HG03175 (cell line): ENCODE data around the gene AGMAT.

Experiments used
- ATAC-seq: cut with Tn5 transposase; IDR thresholded peaks from one replicate; pipeline ENCODE4 v1.9.1; 2021; ENCODE audit warnings: mild to moderate bottlenecking, moderate library complexity; ENCODE audit not compliant: unreplicated experiment

The AGMAT gene, protein sequence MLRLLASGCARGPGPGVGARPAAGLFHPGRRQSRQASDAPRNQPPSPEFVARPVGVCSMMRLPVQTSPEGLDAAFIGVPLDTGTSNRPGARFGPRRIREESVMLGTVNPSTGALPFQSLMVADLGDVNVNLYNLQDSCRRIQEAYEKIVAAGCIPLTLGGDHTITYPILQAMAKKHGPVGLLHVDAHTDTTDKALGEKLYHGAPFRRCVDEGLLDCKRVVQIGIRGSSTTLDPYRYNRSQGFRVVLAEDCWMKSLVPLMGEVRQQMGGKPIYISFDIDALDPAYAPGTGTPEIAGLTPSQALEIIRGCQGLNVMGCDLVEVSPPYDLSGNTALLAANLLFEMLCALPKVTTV

DNA sequence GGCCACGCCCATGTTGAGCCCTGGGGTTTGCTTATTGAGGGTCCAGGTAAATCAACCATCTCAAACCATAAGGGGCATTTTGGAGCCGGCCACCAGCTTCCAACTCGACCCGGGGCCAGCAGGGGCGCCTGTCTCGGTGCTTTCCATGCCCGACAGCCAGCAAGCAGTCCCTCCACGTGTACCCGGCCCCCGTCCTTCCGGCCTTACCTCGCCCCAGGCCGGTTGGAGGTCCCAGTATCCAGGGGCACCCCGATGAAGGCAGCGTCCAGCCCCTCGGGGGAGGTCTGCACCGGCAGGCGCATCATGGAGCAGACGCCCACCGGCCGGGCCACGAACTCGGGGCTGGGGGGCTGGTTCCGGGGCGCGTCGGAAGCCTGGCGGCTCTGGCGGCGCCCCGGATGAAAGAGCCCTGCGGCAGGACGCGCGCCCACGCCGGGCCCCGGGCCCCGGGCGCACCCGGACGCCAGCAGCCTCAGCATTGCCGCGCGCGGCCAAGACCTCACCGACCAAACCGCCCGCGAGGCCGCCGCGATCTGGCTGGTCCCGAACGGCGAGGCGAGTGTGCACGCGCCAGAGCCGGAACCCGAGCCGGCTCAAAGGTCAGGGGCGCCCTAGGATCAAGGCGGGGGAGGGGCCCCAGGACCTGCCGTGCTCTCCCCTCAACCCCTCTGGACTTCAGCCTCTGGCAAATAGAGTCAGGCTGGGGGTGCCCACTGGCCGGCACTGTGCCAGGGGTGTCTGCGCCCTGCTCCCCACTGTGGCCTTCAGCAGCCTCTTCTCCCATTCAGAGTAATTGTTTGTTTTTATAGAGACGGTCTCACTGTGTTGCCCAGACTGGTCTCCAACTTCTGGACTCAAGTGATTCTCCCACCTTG lies at the start of gene AGMAT:
Gene AGMAT, minus strand, starts transcription at position 563 of the 875 bp plus-strand sequence. Its CDS starts 84 bp downstream, at position 479.
- ATAC-seq, result peak; percentile 63

DNA sequence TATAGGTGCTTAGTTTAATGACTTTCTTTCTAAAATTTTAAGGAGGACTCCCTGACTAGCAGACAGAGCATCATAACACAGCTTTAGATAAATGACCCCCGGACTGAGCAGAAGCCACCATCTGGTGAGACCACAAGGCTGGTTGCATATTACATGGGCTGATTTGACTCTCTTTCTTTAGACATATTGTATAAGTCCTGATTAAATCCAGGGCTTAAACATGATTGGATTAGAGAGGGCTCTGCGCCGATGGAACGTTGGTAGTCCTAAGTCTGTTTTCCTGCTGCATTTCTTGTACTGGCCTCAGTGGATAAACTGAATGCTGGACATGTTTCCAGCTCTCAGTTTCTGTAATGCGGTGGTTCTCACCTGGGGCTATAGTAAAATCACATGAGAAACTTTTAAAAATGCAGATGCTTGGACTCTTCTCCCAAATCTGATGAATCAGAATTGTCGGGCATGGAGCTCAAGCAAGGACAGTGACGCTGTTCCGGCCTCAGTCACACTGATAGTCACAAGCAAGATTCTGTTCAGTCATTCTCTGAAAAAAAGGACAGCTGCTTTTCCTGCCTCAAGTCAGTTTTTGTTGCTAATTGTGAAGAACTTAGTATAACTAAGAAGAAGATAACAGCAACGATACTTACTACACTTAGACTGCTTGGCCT lies 49.0 kb upstream of the AGMAT start:
- no peak for ATAC-seq

DNA sequence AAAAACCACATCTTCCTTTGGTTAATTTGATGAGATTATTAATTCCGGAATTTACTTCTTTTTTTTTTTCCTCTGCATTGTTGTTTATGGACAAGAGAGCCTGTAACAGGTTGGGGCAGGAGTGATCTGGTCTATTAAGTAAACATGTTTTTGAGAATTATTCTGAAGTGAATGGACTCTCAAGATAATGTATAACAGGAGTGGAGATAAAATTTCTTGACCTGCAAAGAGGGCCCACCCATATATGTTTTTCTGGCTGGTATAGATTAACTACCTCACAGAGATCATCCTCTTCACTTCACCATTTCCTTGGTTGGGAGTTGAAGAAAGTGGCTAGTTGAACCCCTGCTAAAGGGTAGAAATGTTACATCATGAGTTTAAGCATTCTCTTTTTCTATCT lies 43.2 kb upstream of the AGMAT start:
- peak; percentile 16 for ATAC-seq

DNA sequence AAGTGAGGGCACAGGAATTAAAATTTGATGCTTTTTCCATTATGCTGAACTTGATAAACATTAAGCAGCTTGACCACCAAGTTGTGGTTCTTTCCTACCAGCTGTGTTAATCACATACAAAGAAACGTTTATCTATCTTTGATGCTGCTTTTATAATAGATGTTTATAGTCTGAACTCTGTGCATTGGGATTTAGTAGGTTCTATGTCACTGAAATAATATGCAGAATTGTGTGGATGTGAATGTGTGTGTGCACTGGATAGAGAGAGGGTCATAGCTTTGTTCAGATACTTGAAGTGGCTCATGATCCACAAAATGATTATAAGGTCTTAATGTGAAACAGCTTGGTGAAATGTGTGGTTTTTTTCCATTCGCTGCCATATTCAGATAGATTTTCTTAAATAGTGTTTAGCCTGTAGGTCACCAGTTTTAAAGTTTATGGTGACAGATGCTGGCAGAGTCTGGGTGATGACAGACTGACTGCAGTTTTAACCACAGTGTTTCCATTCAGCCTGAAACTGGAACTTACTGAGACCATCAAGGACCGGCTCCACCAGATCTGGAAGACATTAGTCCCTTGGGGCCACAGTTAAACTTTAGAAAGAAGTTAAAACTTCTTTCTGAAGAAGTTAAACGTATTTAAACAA lies 42.6 kb upstream of the AGMAT start:
- peak; percentile 92 for ATAC-seq

DNA sequence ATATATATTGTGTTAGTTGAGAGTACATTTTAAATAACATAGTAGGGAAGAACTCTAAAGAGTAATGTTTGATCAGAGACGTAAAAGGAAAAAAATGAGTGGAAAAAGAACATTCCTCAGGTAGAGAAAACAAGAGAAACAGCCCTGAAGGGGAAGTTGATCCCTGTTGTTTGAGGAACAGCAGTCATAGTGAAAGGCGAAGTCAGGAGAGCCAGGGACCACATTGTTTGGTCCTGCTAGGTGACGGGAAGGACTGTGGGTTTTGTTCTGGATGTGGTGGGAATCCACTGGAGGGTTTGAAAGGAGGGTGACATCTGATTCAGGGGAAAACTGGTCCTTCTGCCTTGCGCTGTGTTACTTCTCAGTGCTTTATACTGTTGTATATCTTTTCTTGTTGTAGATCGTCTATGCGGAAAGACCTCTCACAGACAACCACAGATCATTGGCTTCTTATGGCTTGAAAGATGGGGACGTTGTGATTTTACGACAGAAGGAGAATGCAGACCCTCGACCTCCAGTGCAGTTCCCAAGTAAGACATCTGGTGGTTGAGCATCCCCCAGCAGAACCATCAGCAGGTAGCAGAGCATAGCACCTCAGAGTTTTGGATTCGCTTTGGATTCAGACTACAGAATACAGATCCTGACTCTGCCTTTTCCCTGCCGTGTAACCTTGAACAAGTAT lies 41.6 kb upstream of the AGMAT start:
- ATAC-seq, result no peak

DNA sequence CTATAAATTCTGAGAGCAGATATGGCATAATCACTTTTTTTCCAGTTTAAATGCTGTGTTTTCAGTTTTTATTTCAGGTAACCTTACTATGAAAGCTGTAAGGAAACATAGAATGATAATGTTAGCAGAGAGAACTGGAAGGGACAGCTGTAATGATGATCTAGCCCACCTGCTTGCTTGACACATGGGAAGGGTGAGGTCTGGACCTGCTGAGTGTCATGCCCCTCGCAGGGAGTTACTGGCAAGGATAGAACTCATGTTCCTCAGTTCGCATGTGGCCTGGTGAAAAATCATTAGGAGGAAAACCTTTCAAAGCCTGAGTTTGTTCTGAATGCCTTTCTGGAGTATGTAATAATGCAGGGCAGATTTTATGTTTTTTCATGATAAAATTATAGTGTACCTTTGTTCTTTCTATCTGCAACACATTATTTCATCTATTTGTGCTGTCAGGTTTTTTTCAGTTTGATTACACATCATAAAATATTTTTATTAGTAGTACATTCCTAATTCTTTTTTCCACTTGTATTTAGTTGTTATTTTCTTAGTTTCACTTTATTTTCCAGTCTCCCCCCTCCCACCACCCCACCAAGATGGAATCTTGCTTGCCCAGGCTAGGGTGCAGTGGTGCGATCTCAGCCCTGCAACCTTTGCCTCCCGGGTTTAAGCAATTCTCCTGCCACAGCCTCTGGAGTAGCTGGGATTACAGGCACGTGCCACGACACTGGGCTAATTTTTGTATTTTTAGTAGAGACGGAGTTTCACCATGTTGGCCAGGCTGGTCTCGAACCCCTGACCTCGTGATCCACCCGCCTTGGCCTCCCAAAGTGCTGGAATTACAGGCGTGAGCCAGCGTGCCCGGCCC lies 40.4 kb upstream of the AGMAT start:
- ATAC-seq, result no peak

DNA sequence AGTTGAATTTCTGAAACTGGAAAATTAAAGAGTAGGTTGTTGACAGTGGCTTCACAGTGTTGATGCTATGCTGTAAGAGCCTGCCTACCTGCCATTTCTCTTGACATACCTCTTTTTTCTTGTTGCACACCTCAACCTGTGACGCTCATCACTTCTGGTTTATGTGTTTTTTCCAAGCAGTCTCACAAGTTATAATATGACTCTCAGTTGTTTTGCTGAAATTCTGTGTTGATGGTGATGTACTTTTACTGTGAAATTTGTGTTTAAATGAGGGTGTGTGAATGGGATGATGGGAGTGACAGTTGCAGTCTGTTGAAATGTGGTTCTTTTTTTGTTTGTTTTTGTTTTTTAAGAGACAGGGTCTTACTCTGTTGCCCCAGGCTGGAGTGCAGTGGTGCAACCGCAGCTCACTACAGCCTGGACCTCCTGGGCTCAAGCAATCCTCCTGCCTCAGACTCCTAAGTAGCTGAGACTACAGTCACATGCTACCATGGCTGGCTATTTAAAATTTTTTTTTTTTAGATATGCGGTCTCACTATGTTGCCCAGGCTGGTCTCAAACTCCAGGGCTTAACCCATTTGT lies 39.4 kb upstream of the AGMAT start:
- ATAC-seq, result no peak

DNA sequence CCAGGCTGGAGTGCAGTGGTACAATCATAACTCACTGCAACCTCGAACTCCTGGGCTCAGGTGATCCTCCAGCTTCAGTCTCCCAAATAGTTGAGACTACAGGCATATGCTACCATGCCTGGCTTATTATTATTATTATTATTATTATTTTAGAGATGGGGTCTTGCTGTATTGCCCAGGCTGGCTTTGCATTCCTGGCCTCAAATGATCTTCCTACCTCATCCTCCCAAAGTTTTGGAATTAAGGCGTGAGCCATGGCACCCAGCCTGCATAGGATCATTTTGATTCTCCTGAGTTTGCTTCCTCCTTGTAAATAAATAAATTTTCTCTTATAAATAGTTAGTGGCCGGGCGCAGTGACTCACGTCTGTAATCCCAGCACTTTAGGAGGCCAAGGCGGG lies 38.6 kb upstream of the AGMAT start:
- no peak for ATAC-seq

DNA sequence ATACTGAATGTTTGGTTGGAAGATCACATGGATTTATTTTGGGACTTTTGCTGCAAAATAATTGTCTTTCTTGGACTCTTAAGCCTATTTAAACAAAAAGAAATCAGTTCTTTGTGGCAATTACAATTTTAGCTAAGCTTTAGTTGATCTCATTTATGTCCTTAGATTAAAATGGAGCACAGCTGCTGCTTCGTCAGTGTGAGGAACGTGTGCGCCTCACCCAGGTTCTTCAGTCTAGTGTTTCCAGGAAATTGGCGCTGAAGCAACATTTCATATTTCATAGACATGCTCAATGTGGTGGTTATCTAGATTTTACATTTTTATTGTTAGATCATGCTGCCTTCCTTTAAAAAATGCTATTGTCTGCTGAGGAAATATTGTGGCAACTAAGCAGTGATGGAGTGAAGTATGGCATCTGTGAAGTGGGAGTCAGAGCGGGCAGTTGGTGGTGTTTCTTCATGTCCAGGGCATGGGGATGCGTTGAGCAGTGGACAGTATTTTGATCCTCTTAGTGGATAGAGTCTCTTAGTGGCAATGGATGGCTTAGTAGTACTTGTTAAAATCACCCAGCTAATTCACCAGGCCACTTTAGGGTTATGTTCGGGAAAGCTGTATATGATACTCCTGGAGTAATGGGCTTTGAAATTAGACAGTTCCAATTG lies 38.0 kb upstream of the AGMAT start:
- ATAC-seq, result no peak

DNA sequence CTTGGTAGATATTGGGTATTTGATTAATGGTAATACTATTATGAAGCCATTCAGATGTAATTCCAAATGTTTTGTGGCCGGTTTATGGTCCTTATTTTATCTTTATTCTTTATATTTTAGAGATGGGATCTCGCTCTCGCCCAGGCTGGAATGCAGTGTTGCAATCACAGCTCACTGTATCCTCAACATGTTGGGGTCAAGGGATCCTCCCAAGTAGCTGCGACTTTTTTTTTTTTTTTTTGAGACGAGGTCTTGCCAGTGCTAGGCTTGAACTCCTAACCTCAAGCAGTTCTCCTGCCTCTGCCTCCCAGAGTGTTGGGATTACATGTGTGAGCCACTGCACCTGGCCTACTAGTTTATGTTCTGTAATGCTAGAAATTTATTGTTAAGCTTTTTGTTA lies 37.1 kb upstream of the AGMAT start:
- no peak for ATAC-seq

DNA sequence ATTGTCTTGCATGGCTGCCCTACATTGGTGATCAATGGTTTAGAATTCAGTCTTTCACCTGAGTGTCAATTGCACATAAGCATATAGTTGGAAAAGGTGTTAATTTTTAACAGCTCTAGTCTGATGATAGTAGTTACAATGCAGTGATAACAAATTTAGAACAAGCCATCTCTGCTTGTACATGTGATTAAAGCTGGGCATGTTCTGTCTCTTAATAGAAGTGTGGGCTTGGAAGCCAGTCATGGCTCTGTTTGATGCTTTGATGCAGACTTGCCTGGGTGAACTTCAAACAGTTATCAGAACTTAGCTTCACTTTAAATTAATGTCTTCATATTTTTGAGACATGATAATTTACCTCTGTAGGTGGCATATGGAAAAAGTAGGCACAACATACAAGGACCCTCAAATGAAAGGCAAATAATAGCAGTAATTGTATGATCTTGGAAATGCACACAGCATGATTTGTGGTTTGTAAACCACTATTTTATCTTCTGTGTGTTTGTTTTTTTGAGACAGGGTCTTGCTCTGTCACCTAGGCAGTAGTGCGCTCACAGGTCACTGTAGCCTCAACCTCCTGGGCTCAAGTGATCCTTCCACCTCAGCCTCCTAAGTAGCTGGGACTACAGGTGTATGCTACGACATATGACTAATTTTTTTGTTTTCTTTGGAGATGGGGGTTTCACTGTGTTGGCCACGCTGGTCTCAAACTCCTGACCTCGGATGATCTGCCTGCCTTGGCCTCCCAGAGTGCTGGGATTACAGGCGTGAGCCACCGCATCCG lies 36.2 kb upstream of the AGMAT start:
- no peak for ATAC-seq

DNA sequence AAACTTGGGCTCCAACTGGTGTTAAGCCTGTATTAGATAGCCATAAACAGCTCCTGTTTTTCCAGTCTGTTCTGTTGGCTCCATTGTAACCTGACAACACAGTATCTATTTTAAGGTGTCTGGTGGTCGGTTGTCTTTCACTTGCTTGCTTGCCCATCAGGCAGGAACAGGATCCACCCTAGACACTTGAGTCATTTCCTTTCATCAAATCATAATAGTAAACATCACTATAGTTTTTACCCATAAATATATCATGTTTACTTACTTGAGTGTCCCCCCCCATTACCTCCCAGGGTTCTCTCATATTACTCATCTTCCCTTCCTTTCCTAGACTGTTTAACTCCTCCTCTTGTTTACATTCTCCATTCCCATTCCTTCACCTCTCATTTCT lies 35.3 kb upstream of the AGMAT start:
- no peak for ATAC-seq

DNA sequence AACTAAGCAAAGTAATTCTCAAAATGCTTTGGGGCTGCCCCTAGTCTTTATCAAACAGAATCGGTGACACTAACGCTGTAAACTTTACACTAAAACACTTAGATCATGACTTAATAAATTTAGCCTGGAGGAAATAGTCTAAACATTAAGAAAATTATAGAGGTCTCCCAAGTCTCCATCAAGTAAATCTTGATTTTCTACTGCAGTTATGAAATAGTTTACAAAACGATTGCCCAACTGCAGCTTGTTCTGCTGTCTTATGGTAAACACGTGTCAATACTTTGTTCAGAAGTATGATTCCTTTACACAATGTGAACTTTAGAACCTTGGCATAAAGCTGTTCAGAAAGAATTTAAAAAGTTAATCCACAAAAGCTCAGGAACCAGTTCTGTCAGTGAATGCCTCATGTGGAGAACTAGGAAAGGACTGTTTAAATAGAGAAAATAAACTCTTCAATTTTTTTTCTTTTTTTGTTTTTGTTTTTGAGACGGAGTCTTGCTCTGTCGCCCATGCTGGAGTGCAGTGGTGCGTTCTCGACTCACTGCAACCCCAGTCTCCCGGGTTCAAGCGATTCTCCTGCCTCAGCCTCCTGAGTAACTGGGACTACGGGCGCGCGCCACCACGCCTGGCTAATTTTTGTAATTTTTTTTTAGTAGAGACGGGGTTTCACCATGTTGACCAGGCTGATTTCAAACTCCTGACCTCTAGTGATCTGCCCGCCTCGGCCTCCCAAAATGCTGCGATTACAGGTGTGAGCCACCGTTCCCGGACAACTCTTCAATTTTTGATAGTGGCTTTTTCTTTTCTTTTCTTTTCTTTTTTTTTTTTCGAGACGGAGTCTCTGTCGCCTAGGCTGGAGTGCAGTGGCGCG lies 34.0 kb upstream of the AGMAT start:
- no peak for ATAC-seq

DNA sequence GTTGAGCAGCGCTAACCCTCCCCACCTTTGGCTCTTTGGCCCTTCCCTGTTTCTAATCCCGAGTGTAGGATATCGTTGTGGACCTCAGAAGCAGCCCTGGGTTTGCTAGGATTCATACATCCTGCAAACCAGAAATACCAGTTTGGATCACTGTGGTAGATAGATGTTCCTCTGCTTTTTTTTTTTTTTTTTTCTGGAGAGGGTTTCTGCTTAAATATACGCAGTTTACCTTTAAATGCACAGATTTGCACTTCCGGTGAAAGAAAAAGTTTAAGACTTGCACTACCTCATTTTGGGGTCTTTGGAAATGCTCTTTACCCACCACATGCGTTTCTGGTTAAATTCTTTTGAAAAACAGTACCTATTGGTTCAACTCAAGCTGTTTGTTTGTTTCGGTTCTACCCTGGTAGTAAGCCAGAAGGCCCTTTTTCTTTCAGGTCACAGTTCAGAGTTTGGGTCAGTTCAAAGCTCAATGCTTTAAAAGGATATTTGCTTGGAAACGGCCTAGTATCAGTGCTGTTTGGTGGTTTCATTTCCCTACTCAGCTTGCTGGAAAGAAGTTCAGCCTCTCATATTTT lies 33.3 kb upstream of the AGMAT start:
- peak; percentile 46 for ATAC-seq

DNA sequence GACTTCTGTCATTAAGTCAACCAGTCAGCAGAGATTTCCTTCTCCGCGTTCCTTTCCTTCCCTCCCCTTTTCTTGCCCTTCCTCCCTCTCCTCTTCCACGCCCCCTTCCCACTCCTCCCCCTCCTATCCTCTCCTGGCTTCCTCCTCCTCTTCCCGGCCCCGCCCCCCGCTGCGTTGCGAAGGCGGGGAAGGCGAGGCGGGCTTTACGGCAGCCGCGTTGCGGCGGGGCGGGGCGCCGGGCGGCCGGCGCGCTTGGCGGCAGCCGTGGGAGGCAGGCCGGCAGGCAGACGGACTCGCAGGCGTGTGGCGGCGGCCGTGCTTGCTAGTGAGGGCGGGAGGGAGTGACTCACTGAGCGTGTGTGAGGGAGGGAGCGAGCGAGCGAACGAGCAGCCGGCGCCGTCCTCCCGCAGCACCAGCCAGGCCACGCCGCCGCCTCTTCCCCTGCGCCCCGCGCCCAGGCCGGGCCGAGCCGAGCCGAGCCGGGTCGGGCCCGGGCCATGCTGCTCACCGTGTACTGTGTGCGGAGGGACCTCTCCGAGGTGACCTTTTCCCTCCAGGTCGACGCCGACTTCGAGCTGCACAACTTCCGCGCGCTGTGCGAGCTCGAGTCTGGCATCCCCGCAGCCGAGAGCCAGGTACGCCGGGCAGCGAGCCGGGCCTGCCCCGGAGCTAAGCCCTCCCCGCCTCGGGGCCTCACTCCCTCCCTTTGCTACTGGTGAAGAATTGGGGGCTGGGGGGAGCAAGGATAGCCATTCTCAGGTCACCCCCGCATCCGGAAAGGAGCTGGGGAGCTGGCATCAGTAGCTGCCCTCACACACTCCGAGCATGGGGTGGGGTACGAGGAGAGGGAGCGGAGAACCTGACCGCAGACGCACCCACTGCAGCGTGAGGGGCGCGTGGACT lies 32.6 kb upstream of the AGMAT start, which contains the start of gene DDI2:
Gene DDI2, plus strand, starts transcription at position 286 of the 904 bp plus-strand sequence. Its CDS starts 213 bp downstream, at position 499.
- peak; percentile 61 for ATAC-seq
